NCI-H2107 treated with DMSO at 0.1 percent for 48 hours (cell line): ENCODE data around the gene YJU2.
"Not testable (repeated sequence)": the region's sequence is repeated elsewhere in the genome, so short reads cannot be mapped to it uniquely, and the experiment has no call there.

ENCODE experiments used
- DNase-seq: peaks from one replicate; lab custom pipeline; 2025; ENCODE audit not compliant: unreplicated experiment; lab: John Stamatoyannopoulos, UW

The YJU2 gene

GRCh38 chr19:4246767-4247593 is at the start of gene YJU2:
TSS of gene YJU2 (plus strand) at chr19:4247080. CDS start at chr19:4247147, 67 bp downstream.
- DNase-seq, result peak; percentile 97

- DNase-seq, result no peak
These were observed 49.7 kb upstream of the YJU2 start for GRCh38 chr19:4197228-4197624.

- DNase-seq, result no peak
These were observed 49.0 kb upstream of the YJU2 start for GRCh38 chr19:4197625-4198466.

- DNase-seq, result no peak
These were observed 48.3 kb upstream of the YJU2 start for GRCh38 chr19:4198467-4199126.

- DNase-seq, result no peak
These were observed 47.1 kb upstream of the YJU2 start for GRCh38 chr19:4199699-4200293.

- no peak for DNase-seq
These were observed 45.8 kb upstream of the YJU2 start for GRCh38 chr19:4200940-4201542.

- no peak for DNase-seq
These were observed 45.1 kb upstream of the YJU2 start for GRCh38 chr19:4201798-4202197.

- DNase-seq, result no peak
These were observed 39.9 kb upstream of the YJU2 start for GRCh38 chr19:4206818-4207484.

- no peak for DNase-seq
These were observed 38.3 kb upstream of the YJU2 start for GRCh38 chr19:4208385-4209094.

GRCh38 chr19:4210166-4210731 is 36.6 kb upstream of the YJU2 start:
- no peak for DNase-seq

GRCh38 chr19:4213116-4213515 is 33.8 kb upstream of the YJU2 start:
- no peak for DNase-seq

- DNase-seq, result no peak
These were observed 31.1 kb upstream of the YJU2 start for GRCh38 chr19:4215807-4216206.

GRCh38 chr19:4216846-4217245 is 30.0 kb upstream of the YJU2 start:
- DNase-seq, result no peak

GRCh38 chr19:4217429-4218264 is 29.2 kb upstream of the YJU2 start:
- DNase-seq, result no peak

- DNase-seq, result not testable (repeated sequence)
These were observed 28.4 kb upstream of the YJU2 start for GRCh38 chr19:4218523-4218922.

GRCh38 chr19:4220188-4220587 is 26.7 kb upstream of the YJU2 start:
- no peak for DNase-seq

GRCh38 chr19:4224470-4224869 is 22.4 kb upstream of the YJU2 start:
- no peak for DNase-seq

- DNase-seq, result no peak
These were observed 21.0 kb upstream of the YJU2 start for GRCh38 chr19:4225885-4226284.
